Activated T-helper 1 cell treated with anti-CD3 and anti-CD28 coated beads, Interleukin-12 subunit alpha, Interleukin-12 subunit beta, Interleukin-2, Interleukin-4 antibody, amounts not matched to agents 30 ng/mL and 10 ng/mL and 1 ng/mL, durations not matched to agents 14 hours and 24 hours and 36 hours (primary cell): Measurements from ENCODE around the gene THSD1. TPM values are rescaled to one million over a fixed set of nuclear protein-coding genes. Genes with fewer than 3 reads are reported as not detected.
"Not testable (repeated sequence)": the region's sequence is repeated elsewhere in the genome, so short reads cannot be mapped to it uniquely, and the experiment has no call there.

Source experiments
- DNase-seq: peaks from one replicate; pipeline ENCODE4 v3.0.0; 2021; ENCODE audit warnings: low spot score
- H3K27ac Mint-ChIP-seq: one replicate; pipeline ENCODE4 v1.8.0; 2021; ENCODE audit warnings: mild to moderate bottlenecking, mixed read lengths
- H3K27me3 Mint-ChIP-seq: one replicate; pipeline ENCODE4 v1.8.0; 2022; ENCODE audit warnings: mild to moderate bottlenecking, moderate library complexity, mixed read lengths; ENCODE audit not compliant: insufficient read depth
- H3K36me3 Mint-ChIP-seq: one replicate; pipeline ENCODE4 v1.8.0; 2021; ENCODE audit warnings: low read depth, mixed read lengths
- H3K4me1 Mint-ChIP-seq: one replicate; pipeline ENCODE4 v1.8.0; 2021; ENCODE audit warnings: low read depth, mixed read lengths
- H3K4me3 Mint-ChIP-seq: one replicate; pipeline ENCODE4 v1.8.0; 2021; ENCODE audit warnings: mild to moderate bottlenecking, moderate library complexity, mixed read lengths
- H3K9me3 Mint-ChIP-seq: one replicate; pipeline ENCODE4 v1.8.0; 2021; ENCODE audit warnings: mixed read lengths
- intact Hi-C: fragments of 100-400 bp; cut with micrococcal nuclease; formaldehyde crosslinking; loops from one replicate; pipeline ENCODE4 v1.15.1; 2024
- total RNA-seq: library from RNA; stranded (reverse); gene quantifications from 2 replicates; pipeline ENCODE4 v1.2.3, GENCODE V29; 2022

THSD1 gene
- total RNA-seq, 1 donor from 2014 or later = 0.21 TPM

DNA sequence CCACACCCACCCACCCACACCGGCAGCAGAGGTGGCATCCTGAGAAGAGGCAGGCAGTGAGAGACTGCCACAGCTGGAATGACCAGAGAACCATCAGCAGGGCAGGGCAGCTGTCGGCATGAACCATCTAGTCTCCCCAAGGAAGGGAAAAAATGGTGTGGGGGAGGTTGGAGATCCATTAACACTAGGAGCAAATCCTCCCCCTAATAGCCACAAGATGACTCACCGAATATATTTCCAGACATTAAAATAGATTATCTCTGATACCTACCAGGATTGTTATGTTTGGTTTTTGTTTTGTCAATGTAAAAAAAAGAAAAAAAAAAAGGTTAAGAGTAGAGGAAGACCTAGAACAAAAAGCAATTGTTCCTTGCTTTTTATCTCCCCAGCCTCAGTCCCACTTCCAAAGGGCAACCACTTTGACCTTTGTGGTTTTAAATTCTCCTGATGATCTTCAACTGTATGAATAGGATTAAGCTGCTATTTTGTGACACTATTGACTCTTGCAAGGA, 34.2 kb downstream of the THSD1 start:
- intact Hi-C loops = no loop called here
- no peaks in the 10 kb centered on the region for H3K27me3 Mint-ChIP-seq
- H3K4me1 Mint-ChIP-seq = no peaks in the 10 kb centered on the region
- H3K27ac Mint-ChIP-seq = no peak overlapping the region
- no peaks in the 10 kb centered on the region for H3K36me3 Mint-ChIP-seq
- DNase-seq = no peak
- H3K9me3 Mint-ChIP-seq = no peaks in the 10 kb centered on the region
- no peak overlapping the region for H3K4me3 Mint-ChIP-seq

DNA sequence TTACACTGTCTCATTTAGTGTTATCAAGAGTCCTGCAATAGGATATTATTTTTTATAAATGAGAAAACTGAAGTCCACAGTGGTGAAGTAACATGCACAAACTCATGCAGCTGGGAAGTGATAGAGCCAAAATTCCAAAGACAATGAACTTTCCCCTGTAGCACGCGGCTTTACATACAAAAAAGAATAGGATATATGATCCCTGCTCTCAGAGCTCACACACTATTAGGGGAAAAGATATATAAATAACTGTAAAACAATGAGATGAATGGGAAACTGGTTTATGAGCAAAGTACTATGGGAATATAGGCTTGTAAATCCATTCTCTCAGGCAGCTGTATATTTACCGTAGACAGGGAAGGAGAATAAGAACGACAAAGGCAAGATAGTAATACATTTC, 39.7 kb downstream of the THSD1 start:
- no peak overlapping the region for H3K27ac Mint-ChIP-seq
- H3K4me3 Mint-ChIP-seq = no peak overlapping the region
- intact Hi-C loops = no loop called here
- DNase-seq = no peak
- H3K9me3 Mint-ChIP-seq = no peaks in the 10 kb centered on the region
- peaks cover 5% of the 10 kb centered on the region for H3K27me3 Mint-ChIP-seq
- H3K36me3 Mint-ChIP-seq = no peaks in the 10 kb centered on the region
- no peaks in the 10 kb centered on the region for H3K4me1 Mint-ChIP-seq

DNA sequence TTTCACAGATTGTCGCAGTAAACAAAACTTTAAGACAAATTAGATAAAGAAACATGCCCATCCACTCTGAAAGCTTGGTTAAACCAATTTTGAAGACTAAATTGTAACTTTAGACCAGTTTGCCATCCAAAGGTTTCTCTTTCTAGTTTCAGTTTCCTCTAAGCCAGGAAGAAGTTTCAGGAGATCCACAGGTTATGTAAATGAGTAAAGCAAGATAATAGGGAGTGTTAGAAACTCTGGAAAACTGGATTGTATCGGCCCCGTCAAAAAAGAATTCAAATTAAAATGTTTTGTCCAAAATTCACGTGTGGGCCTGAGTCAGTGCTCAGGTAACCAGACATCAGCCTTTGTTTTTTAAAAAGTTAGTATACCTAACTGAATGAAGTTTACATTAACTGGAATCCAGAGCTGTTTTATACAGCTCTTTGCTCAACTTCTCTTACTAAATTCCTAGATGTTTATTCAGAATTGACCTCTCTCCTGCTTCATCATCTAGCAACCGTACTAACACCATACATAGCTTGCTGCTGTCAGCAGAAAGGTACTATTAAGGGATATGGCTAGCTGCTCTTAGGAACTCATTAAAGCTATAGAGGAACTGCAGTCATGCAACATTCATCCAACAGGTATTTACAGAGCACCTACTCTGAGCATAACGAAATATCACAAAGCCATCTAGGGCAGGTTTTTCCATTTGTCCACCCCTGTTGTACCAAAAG, 43.6 kb downstream of the THSD1 start:
- intact Hi-C loops, H3K4me1 Mint-ChIP-seq, H3K9me3 Mint-ChIP-seq, DNase-seq, H3K4me3 Mint-ChIP-seq, H3K36me3 Mint-ChIP-seq, H3K27ac Mint-ChIP-seq, H3K27me3 Mint-ChIP-seq: not testable (repeated sequence)

DNA sequence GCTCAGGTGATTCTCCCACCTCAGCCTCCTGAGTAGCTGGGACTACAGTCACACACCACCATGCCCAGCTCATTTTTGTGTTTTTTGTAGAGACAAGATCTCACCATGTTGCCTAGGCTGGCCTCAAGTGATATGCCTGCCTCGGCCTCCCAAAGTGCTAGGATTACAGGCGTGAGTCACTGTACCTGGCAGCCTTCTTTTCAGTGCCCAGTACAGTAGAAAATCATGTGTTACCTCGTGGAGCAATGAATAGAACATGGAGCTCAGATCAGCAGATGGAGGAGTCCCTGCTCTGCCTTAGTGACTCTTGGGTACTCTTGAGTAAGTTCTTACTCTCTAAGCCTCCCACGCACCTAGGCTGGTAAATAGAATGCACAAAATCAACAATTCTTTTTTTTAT, 44.7 kb downstream of the THSD1 start:
- Mint-ChIP-seq H3K4me3 (no peak overlapping the region), H3K27me3 (peaks cover 5% of the 10 kb centered on the region), H3K36me3 (no peaks in the 10 kb centered on the region), H3K4me1 (no peaks in the 10 kb centered on the region), H3K9me3 (no peaks in the 10 kb centered on the region), H3K27ac (no peak overlapping the region)
- intact Hi-C loops = no loop called here
- DNase-seq = no peak

- Mint-ChIP-seq H3K9me3 (no peaks in the 10 kb centered on the region), H3K27ac (no peak overlapping the region), H3K27me3 (peaks cover 5% of the 10 kb centered on the region), H3K4me3 (no peak overlapping the region), H3K36me3 (no peaks in the 10 kb centered on the region), H3K4me1 (no peaks in the 10 kb centered on the region)
- intact Hi-C loops = no loop called here
- no peak for DNase-seq
Observed at GRCh38 chr13:52359534-52359933, 46.4 kb downstream of the THSD1 start.

DNA sequence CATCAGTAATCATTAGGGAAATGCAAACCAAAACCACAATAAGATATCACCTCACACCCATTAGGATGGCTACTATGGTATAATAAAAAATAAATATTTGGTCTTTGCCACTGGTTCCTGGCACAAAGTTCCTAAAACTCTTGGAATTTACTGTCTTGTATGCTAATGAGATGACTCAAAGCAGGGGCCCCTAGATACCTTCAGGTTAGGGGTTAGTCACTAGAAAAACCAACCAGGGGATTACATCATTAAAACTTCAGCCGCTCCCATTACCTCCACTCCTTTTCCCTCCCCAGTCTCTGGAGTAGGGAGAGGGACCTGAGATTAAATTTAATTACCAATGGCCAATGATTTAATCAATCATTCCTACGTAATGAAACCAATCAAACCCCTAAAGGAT, 49.6 kb downstream of the THSD1 start:
- H3K27ac Mint-ChIP-seq = no peak overlapping the region
- H3K36me3 Mint-ChIP-seq = no peaks in the 10 kb centered on the region
- H3K4me1 Mint-ChIP-seq = no peaks in the 10 kb centered on the region
- no peak for DNase-seq
- intact Hi-C loops = no loop called here
- H3K9me3 Mint-ChIP-seq = no peaks in the 10 kb centered on the region
- peaks cover 4% of the 10 kb centered on the region for H3K27me3 Mint-ChIP-seq
- no peak overlapping the region for H3K4me3 Mint-ChIP-seq

DNA sequence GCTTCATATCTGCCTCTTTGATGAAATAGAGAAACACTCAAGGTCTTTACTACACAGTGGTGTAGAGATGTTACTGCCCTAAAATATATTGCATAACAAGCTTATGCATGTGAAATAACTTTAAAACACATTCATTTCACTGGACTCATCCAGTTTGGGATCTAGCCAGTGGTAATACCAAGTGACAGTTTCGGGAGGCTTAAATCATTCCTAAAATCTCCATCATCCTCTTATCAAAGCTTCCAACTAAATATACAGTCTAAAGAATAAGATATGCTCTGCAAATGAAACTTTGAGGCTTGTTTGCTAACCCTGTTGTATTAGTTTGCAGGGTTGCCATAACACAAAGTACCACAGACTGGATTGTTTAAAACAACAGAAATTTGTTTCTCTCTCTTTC, 52.8 kb downstream of the THSD1 start:
- peaks cover 4% of the 10 kb centered on the region for H3K27me3 Mint-ChIP-seq
- no peak for DNase-seq
- H3K27ac Mint-ChIP-seq = no peak overlapping the region
- H3K36me3 Mint-ChIP-seq = no peaks in the 10 kb centered on the region
- H3K4me3 Mint-ChIP-seq = no peak overlapping the region
- H3K4me1 Mint-ChIP-seq = no peaks in the 10 kb centered on the region
- intact Hi-C loops = no loop called here
- H3K9me3 Mint-ChIP-seq = no peaks in the 10 kb centered on the region

DNA sequence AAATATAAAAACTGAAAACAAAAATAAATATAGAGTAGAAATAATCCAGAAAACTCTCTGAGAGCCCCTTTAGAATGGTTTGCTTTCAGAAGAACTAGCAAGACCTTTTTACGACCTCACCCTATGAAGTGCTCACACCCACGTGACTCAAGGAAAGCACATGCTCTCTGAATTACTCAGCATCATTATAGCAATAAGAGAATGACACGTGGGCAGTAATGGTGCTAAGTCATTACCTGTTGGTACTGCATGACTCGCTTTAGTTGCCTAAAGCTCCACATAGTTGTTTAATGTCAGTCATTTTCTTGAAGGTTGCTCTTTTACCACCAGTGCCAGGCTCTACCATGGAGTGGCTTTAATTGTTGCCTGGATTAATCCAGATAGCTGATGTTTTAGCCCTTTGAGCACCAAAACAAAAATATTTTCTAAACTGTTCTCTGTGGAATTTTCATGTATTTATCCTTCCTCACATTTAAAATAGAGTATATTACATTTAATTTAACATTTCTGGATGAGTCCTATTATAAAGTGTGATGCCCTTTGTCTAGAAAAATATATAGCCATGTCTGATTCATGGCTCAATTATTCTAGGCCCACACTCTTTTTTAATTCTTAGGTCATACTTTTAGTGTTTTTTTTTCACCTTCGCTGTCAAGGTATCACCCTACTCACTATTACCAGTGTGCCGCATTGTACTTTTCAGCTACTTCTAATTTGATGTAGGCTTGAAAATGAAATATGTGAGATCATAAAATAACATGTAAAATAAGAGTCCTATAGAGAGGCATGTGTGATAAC, 56.8 kb downstream of the THSD1 start:
- Mint-ChIP-seq H3K27me3 (peaks cover 2% of the 10 kb centered on the region), H3K27ac (no peak overlapping the region), H3K36me3 (no peaks in the 10 kb centered on the region), H3K9me3 (no peaks in the 10 kb centered on the region), H3K4me3 (no peak overlapping the region), H3K4me1 (no peaks in the 10 kb centered on the region)
- DNase-seq = no peak
- intact Hi-C loops = loop anchor here (2.0 kb wide), 1 partner anchor 106 kb away; the partner anchor contains the start of gene CKAP2

GRCh38 chr13:52348071-52348470, 57.9 kb downstream of the THSD1 start:
- H3K4me3 Mint-ChIP-seq = no peak overlapping the region
- peaks cover 2% of the 10 kb centered on the region for H3K27me3 Mint-ChIP-seq
- H3K27ac Mint-ChIP-seq = no peak overlapping the region
- no peaks in the 10 kb centered on the region for H3K4me1 Mint-ChIP-seq
- intact Hi-C loops = loop anchor here (2.0 kb wide), 1 partner anchor 107 kb away; the partner anchor contains the start of gene CKAP2
- H3K36me3 Mint-ChIP-seq = no peaks in the 10 kb centered on the region
- no peaks in the 10 kb centered on the region for H3K9me3 Mint-ChIP-seq
- DNase-seq = no peak

- Mint-ChIP-seq H3K9me3 (no peaks in the 10 kb centered on the region), H3K27ac (no peak overlapping the region), H3K27me3 (peaks cover 2% of the 10 kb centered on the region), H3K4me1 (no peaks in the 10 kb centered on the region), H3K4me3 (no peak overlapping the region), H3K36me3 (no peaks in the 10 kb centered on the region)
- intact Hi-C loops = no loop called here
- DNase-seq = no peak
Observed at GRCh38 chr13:52345631-52346251, 60.2 kb downstream of the THSD1 start.

- Mint-ChIP-seq H3K27ac (no peak overlapping the region), H3K4me3 (no peak overlapping the region), H3K36me3 (no peaks in the 10 kb centered on the region), H3K27me3 (peaks cover 2% of the 10 kb centered on the region), H3K9me3 (no peaks in the 10 kb centered on the region), H3K4me1 (no peaks in the 10 kb centered on the region)
- no peak for DNase-seq
- intact Hi-C loops = no loop called here
Observed at GRCh38 chr13:52345048-52345447, 60.9 kb downstream of the THSD1 start.

DNA sequence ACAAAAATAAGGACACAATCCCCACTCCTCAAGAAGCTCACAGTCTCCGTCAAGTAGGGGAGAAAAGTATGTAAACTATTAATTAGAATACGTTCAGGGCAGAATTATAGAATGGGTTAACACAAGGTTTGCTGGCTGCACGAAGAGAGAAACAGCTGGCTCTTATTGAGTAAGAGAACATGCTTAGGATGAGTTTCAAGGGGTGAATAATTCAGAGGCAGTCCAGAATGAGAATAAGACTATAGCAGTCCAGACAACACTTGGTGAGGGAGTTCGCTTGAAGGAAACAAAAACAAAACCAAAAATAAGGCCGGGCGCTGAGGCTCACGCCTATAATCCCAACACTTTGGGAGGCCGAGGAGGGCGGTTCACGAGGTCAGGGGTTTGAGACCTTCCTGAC, 61.9 kb downstream of the THSD1 start:
- intact Hi-C loops = no loop called here
- Mint-ChIP-seq H3K36me3 (no peaks in the 10 kb centered on the region), H3K4me3 (no peak overlapping the region), H3K4me1 (no peaks in the 10 kb centered on the region), H3K27ac (no peak overlapping the region), H3K27me3 (peaks cover 2% of the 10 kb centered on the region), H3K9me3 (no peaks in the 10 kb centered on the region)
- DNase-seq = no peak

DNA sequence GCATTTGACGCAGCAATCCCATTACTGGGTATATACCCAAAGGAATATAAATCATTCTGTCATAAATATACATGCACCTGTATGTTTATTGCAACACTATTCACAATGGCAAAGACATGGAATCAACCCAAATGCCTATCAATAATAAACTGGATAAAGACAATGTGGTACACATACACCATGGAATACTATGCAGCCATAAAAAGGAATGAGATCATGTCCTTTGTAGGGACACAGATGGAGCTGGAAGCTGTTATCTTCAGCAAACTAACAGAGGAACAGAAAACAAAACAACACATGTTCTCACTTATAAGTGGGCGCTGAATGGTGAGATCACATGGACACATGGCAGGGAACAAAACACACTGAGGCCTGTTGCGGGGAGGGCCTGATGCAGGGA, 63.8 kb downstream of the THSD1 start:
- intact Hi-C loops, H3K9me3 Mint-ChIP-seq, H3K4me3 Mint-ChIP-seq, H3K4me1 Mint-ChIP-seq, DNase-seq, H3K27me3 Mint-ChIP-seq, H3K36me3 Mint-ChIP-seq, H3K27ac Mint-ChIP-seq: not testable (repeated sequence)
